HEK293 (cell line): ENCODE results near the gene POLD1.

Source experiments
- CTCF ChIA-PET: fragments of 350-600 bp; formaldehyde crosslinking; extraction: SDS; loops from one replicate; lab custom pipeline; 2021; ENCODE audit warnings: antibody characterized with exemption; lab: Yijun Ruan, JAX
- POLR2A ChIA-PET: fragments of 300-600 bp; formaldehyde crosslinking; extraction: SDS; loops from one replicate; lab custom pipeline; 2020; ENCODE audit warnings: antibody characterized with exemption, inconsistent platforms; lab: Yijun Ruan, JAX
- H3K27ac ChIP-seq: fragments of 200-500 bp; sonication (Bioruptor generic); 2 replicates; pipeline ENCODE4 v1.5.1; 2014; ENCODE audit warnings: low read depth, low read length, control low read depth, inconsistent platforms; ENCODE audit errors: extremely low read depth
- H3K36me3 ChIP-seq, 2 experiments: fragments of 200-500 bp in 1 of 2; sonication (Bioruptor generic) in 1 of 2; 1 replicate in 1 of 2; 2 replicates in 1 of 2; pipeline ENCODE4 v1.5.1; 2014 to 2017; ENCODE audit warnings: inconsistent platforms in 2 of 2, low read length in 2 of 2; ENCODE audit not compliant: control insufficient read depth in 2 of 2, insufficient read depth in 1 of 2
- H3K4me1 ChIP-seq: fragments of 200-500 bp; sonication (Bioruptor generic); 2 replicates; pipeline ENCODE4 v1.5.1; 2014; ENCODE audit warnings: mild to moderate bottlenecking, low read length, inconsistent platforms; ENCODE audit not compliant: control insufficient read depth, insufficient read depth
- H3K4me3 ChIP-seq: 2 replicates; pipeline ENCODE4 v1.5.1; 2011; ENCODE audit warnings: low read depth, mild to moderate bottlenecking, control low read depth, low read length, moderate library complexity
- H3K9me3 ChIP-seq: fragments of 200-500 bp; sonication (Bioruptor generic); 2 replicates; pipeline ENCODE4 v1.5.1; 2014; ENCODE audit warnings: low read depth, low read length, inconsistent platforms; ENCODE audit not compliant: control insufficient read depth, insufficient read depth
- BCL11A ChIP-seq: fragments of 450-650 bp; formaldehyde crosslinking; IDR thresholded peaks from 2 replicates; pipeline ENCODE4 v1.5.1; 2016; ENCODE audit warnings: low read depth, missing biosample characterization, missing genetic modification characterization
- EGR2 ChIP-seq: fragments of 450-650 bp; formaldehyde crosslinking; IDR thresholded peaks from 2 replicates; pipeline ENCODE4 v1.5.1; 2016; ENCODE audit warnings: low read depth, missing biosample characterization, missing genetic modification characterization
- GLIS2 ChIP-seq: fragments of 450-650 bp; formaldehyde crosslinking; IDR thresholded peaks from 2 replicates; pipeline ENCODE4 v1.5.1; 2016; ENCODE audit warnings: missing biosample characterization, missing genetic modification characterization
- HOXA7 ChIP-seq: sonication (generic); formaldehyde crosslinking; IDR thresholded peaks from 2 replicates; pipeline ENCODE4 v1.8.1; 2022; ENCODE audit warnings: missing genetic modification reagents, borderline replicate concordance
- MYNN ChIP-seq: fragments of 450-650 bp; formaldehyde crosslinking; IDR thresholded peaks from 2 replicates; pipeline ENCODE4 v1.5.1; 2016; ENCODE audit warnings: missing biosample characterization, missing genetic modification characterization, borderline replicate concordance
- PRDM1 ChIP-seq: fragments of 450-650 bp; formaldehyde crosslinking; IDR thresholded peaks from 2 replicates; pipeline ENCODE4; 2016; ENCODE audit warnings: missing biosample characterization, missing genetic modification characterization
- RBAK ChIP-seq: fragments of 450-650 bp; formaldehyde crosslinking; IDR thresholded peaks from 2 replicates; pipeline ENCODE4 v1.5.1; 2016; ENCODE audit warnings: missing biosample characterization, missing genetic modification characterization
- TRIM28 ChIP-seq: IDR thresholded peaks from 2 replicates; pipeline ENCODE4 v1.6.1; 2011; ENCODE audit warnings: low read length, control low read depth, borderline replicate concordance
- ZNF174 ChIP-seq: fragments of 450-650 bp; formaldehyde crosslinking; IDR thresholded peaks from 2 replicates; pipeline ENCODE4 v1.5.0; 2017; ENCODE audit warnings: missing biosample characterization, mild to moderate bottlenecking, missing genetic modification characterization
- ZNF202 ChIP-seq: fragments of 450-650 bp; formaldehyde crosslinking; IDR thresholded peaks from 2 replicates; pipeline ENCODE4 v1.5.1; 2016; ENCODE audit warnings: missing biosample characterization, missing genetic modification characterization, borderline replicate concordance
- ZNF366 ChIP-seq: fragments of 450-650 bp; formaldehyde crosslinking; conservative IDR thresholded peaks from 2 replicates; pipeline ENCODE4 v1.5.1; 2016; ENCODE audit warnings: missing biosample characterization, missing genetic modification characterization
- ZNF398 ChIP-seq: fragments of 450-650 bp; formaldehyde crosslinking; IDR thresholded peaks from 2 replicates; pipeline ENCODE4 v1.5.1; 2017; ENCODE audit warnings: missing biosample characterization, missing genetic modification characterization
- ZNF544 ChIP-seq: fragments of 450-650 bp; formaldehyde crosslinking; IDR thresholded peaks from 2 replicates; pipeline ENCODE4 v1.5.0; 2017; ENCODE audit warnings: missing biosample characterization, missing genetic modification characterization
- ZNF785 ChIP-seq: fragments of 450-650 bp; formaldehyde crosslinking; IDR thresholded peaks from 2 replicates; pipeline ENCODE4 v1.5.1; 2016; ENCODE audit warnings: missing biosample characterization, missing genetic modification characterization
- TF ChIP-seq, protein P1 (sequence below): fragments of 450-650 bp; formaldehyde crosslinking; IDR thresholded peaks from 2 replicates; pipeline ENCODE4 v1.5.1; 2016; ENCODE audit warnings: missing biosample characterization, missing genetic modification characterization
- TF ChIP-seq, protein P2 (sequence below): fragments of 450-650 bp; formaldehyde crosslinking; IDR thresholded peaks from 2 replicates; pipeline ENCODE4 v1.5.1; 2016; ENCODE audit warnings: missing biosample characterization, missing genetic modification characterization
- TF ChIP-seq, protein P3 (sequence below): fragments of 450-650 bp; formaldehyde crosslinking; IDR thresholded peaks from 2 replicates; pipeline ENCODE4 v1.5.1; 2016; ENCODE audit warnings: missing biosample characterization, missing genetic modification characterization

Gene POLD1

DNA sequence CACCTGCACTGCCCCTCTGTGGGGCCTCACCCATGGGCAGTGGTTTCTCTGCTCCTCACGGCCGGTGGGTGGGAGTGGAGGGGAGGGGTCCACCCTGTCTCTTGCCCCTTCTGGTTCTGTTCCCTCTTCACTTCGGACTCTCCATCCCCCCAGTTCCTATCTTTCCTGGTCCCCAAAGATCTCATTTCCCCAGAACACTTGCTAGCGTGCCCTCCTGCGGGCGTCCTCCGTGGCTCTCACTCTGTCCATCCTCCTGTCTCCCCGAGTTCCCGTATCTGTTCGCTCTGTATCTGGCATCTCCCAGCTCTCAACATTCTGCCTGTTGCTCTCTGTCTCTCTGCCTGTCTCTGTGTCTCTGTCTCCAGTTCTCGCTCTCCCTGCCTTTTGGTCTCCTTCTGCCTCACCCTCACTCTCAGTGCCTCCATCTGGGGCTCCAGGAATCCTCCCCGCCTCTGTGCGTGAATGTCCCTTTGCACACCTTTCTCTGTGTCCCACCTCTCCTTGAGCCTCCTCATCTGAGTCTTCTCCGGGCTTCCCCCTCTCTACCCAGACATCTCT lies 35.0 kb downstream of the POLD1 start (continued):
- TF ChIP-seq, protein P1, sequence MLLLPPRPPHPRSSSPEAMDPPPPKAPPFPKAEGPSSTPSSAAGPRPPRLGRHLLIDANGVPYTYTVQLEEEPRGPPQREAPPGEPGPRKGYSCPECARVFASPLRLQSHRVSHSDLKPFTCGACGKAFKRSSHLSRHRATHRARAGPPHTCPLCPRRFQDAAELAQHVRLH (tag by site-specific recombination) = no peak

DNA sequence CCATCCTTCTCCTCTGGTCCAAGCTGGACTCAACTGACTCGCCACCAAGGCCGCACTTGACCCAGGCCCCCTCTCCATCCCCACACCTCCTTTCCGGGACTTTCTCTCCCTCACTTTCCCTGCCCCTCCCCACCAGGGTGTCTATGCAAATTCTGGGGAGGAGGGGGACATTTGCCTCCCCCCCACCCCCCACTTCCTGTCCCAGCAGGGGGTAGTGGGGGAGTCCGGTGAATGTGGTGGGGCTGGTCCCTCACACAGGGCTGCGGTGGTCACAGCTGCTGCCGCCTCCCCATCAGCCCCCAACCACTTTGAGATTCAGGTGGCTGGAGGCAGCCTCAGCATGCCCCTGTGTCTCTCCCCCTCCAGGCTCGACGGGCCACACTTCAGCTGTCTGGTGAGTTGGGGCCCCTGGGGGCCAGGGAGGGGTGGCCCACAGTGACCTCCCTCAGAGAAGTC lies 35.5 kb downstream of the POLD1 start:
- no peaks in the 10 kb centered on the region for H3K9me3 ChIP-seq
- ChIA-PET CTCF (interaction anchor here (0.6 kb wide), 1 partner anchor 264 kb away, joined by 3 read pairs; no protein-coding TSS in a partner anchor), POLR2A (interaction anchor here (0.6 kb wide), 1 partner anchor 30 kb away, joined by 3 read pairs; no protein-coding TSS in a partner anchor)
- TF ChIP-seq PRDM1 (tag by site-specific recombination) (peak; percentile 95), GLIS2 (peak; percentile 39; the same call in 1 of the 2 replicates), ZNF398 (peak; percentile 55; the same call in 1 of the 2 replicates), RBAK (tag by site-specific recombination) (no peak), MYNN (tag by site-specific recombination) (no peak), HOXA7 (no peak), ZNF366 (tag by site-specific recombination) (0 out of 2 replicates have a peak, but pooled peaks have one; percentile 52), BCL11A (no peak)
- TF ChIP-seq, protein P2, sequence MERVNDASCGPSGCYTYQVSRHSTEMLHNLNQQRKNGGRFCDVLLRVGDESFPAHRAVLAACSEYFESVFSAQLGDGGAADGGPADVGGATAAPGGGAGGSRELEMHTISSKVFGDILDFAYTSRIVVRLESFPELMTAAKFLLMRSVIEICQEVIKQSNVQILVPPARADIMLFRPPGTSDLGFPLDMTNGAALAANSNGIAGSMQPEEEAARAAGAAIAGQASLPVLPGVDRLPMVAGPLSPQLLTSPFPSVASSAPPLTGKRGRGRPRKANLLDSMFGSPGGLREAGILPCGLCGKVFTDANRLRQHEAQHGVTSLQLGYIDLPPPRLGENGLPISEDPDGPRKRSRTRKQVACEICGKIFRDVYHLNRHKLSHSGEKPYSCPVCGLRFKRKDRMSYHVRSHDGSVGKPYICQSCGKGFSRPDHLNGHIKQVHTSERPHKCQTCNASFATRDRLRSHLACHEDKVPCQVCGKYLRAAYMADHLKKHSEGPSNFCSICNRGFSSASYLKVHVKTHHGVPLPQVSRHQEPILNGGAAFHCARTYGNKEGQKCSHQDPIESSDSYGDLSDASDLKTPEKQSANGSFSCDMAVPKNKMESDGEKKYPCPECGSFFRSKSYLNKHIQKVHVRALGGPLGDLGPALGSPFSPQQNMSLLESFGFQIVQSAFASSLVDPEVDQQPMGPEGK (tag by site-specific recombination) = 0 out of 2 replicates have a peak, but pooled peaks have one; percentile 28
- H3K4me3 ChIP-seq = no peak overlapping the region
- peaks cover 3 to 7% of the 10 kb centered on the region in 2 experiments; a peak in 2 of 3 replicates for H3K36me3 ChIP-seq
- H3K27ac ChIP-seq = no peak overlapping the region
- no peaks in the 10 kb centered on the region for H3K4me1 ChIP-seq

DNA sequence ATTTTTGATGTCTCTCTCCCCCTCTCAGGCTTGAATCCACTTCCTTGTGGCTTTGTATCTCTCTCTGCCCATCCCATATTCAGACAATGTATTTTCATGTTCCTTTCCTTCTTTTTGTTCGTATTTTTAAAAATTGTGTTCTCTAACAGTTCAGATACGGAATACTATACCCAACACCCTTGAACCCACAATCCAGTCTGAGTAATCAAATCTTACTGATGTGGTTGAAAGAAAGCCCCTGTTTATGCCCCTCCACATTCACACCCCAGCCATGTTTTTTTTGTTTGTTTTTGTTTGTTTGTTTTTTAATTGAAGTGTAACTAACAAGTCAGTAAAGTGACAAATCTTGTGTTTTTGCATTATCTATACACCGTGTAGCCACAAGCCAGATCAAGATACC lies 36.0 kb downstream of the POLD1 start:
- POLR2A ChIA-PET = interaction anchor here (0.6 kb wide), 1 partner anchor 31 kb away, joined by 3 read pairs; no protein-coding TSS in a partner anchor
- CTCF ChIA-PET = no interaction called here
- TF ChIP-seq ZNF202 (tag by site-specific recombination) = no peak
- TF ChIP-seq TRIM28 = no peak
- TF ChIP-seq ZNF174 (tag by site-specific recombination) = no peak
- TF ChIP-seq, protein P3, sequence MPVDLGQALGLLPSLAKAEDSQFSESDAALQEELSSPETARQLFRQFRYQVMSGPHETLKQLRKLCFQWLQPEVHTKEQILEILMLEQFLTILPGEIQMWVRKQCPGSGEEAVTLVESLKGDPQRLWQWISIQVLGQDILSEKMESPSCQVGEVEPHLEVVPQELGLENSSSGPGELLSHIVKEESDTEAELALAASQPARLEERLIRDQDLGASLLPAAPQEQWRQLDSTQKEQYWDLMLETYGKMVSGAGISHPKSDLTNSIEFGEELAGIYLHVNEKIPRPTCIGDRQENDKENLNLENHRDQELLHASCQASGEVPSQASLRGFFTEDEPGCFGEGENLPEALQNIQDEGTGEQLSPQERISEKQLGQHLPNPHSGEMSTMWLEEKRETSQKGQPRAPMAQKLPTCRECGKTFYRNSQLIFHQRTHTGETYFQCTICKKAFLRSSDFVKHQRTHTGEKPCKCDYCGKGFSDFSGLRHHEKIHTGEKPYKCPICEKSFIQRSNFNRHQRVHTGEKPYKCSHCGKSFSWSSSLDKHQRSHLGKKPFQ (tag by site-specific recombination) = no peak
- TF ChIP-seq ZNF544 = no peak
- no peak for TF ChIP-seq EGR2
- no peak for TF ChIP-seq ZNF785 (tag by site-specific recombination)
- H3K27ac ChIP-seq = no peak overlapping the region
- H3K4me3 ChIP-seq = no peak overlapping the region
- H3K9me3 ChIP-seq = no peaks in the 10 kb centered on the region
- H3K36me3 ChIP-seq = peaks cover 3 to 6% of the 10 kb centered on the region in 2 experiments; a peak in 2 of 3 replicates
- H3K4me1 ChIP-seq = no peaks in the 10 kb centered on the region
